NCI-H2081 treated with DMSO at 0.1 percent for 48 hours (cell line): Measurements from ENCODE around the gene CTAG1A.
"Not testable (repeated sequence)": the region's sequence is repeated elsewhere in the genome, so short reads cannot be mapped to it uniquely, and the experiment has no call there.

Experiments used
- DNase-seq: peaks from one replicate; lab custom pipeline; 2025; lab: John Stamatoyannopoulos, UW

The CTAG1A gene

GRCh38 chrX:154619182-154619581 is 34.2 kb downstream of the CTAG1A start, which contains the start of gene CTAG1B:
TSS of gene CTAG1B (minus strand) at chrX:154619282. CDS start at chrX:154619218, 64 bp downstream.
- DNase-seq = not testable (repeated sequence)

- not testable (repeated sequence) for DNase-seq
Measured at GRCh38 chrX:154620767-154621414, 36.0 kb downstream of the CTAG1A start.

- not testable (repeated sequence) for DNase-seq
Measured at GRCh38 chrX:154628960-154629359, 44.0 kb downstream of the CTAG1A start.

GRCh38 chrX:154630949-154631348 is 46.0 kb downstream of the CTAG1A start:
- not testable (repeated sequence) for DNase-seq

- not testable (repeated sequence) for DNase-seq
Measured at GRCh38 chrX:154633661-154634060, 48.7 kb downstream of the CTAG1A start.
